ENCODE data around the gene MRPS6.

DNA sequence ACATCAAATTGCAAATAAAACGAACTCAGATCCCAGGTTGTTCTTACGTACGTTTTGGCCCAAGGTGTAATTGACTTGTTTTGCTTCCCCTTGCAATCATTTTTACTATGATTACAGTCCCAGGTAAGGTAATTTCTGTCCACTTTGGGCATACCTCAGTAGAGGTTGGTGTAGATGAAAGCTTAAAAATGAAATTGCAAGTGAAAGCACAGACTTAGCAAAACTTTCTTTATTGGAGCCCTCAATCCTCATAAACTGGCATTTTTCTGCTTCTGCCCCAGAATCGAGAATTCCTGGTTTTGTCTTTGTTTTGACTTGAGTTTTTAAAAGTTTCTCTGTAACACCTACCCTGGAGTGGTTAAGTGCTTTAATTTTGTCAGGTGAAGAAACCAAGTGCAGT, 9.4 kb downstream of the MRPS6 start:
- TF ChIP-seq, protein P1, sequence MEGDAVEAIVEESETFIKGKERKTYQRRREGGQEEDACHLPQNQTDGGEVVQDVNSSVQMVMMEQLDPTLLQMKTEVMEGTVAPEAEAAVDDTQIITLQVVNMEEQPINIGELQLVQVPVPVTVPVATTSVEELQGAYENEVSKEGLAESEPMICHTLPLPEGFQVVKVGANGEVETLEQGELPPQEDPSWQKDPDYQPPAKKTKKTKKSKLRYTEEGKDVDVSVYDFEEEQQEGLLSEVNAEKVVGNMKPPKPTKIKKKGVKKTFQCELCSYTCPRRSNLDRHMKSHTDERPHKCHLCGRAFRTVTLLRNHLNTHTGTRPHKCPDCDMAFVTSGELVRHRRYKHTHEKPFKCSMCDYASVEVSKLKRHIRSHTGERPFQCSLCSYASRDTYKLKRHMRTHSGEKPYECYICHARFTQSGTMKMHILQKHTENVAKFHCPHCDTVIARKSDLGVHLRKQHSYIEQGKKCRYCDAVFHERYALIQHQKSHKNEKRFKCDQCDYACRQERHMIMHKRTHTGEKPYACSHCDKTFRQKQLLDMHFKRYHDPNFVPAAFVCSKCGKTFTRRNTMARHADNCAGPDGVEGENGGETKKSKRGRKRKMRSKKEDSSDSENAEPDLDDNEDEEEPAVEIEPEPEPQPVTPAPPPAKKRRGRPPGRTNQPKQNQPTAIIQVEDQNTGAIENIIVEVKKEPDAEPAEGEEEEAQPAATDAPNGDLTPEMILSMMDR (conservative IDR thresholded peaks at IDR 0.05; ENCODE audit: low read depth, low read length), result no peak
- TF ChIP-seq EZH2 (IDR thresholded peaks at IDR 0.05; ENCODE audit: low read length, unreplicated experiment), result no peak

Data from PC-3 (cell line).